Fibroblast of pulmonary artery (primary cell): Measurements from ENCODE around the gene MSI1.

Experiments used
- DNase-seq: peaks from one replicate; pipeline ENCODE4 v3.0.0-alpha.2; 2010; ENCODE audit warnings: low read depth
- H3K4me3 ChIP-seq: replicated peaks from 2 replicates; pipeline ENCODE4 v1.5.1; 2011; ENCODE audit warnings: low read depth, mild to moderate bottlenecking, control low read depth, low read length, moderate library complexity
- TF ChIP-seq, protein P1 (sequence below): IDR thresholded peaks from 2 replicates; pipeline ENCODE4 v1.5.1; 2011; ENCODE audit warnings: mild to moderate bottlenecking, control low read depth, low read length, inconsistent platforms; ENCODE audit errors: missing control alignments

The MSI1 gene

DNA sequence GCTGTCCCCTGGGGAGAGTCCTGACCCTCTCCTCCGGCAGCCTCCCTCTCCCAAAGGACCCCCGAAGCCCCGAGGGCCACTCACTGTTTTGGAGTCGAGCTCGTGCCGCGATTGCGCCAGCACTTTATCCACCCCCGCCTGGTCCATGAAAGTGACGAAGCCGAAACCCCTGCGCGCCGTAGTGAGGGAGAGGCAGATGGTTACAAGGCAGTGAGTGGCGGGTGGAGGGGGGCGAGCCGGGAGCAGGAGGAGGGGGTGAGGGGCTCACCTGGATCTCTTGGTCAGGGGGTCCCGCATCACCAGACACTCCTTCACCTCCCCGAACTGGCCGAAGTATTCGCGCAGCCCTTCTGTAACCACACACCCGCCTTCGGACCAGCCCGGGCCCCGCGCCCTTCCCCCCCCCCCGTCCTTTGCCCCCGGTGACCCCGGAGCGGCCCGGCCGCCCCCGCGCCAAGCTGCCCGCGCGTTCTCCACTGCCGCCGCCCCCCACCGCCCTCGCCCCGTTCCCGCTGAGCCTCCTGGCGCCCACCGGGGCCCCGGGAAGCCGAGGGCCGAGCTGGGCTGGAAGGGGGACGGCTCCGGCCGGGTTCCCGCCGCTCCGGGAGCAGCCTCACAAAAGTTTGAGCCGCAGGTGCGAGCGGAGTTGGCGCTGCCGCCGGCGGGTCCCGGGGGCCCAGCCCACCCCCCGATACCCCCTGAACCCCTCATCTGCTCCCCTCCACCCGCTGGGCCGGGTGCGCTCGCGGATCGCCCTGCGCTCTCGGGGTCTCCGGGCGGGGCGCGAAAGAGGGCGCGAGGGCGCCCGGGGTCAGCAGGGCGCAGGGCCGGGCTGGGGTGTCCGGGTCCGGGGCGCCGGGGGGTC, 808 bp downstream of the MSI1 start:
- TF ChIP-seq, protein P1, sequence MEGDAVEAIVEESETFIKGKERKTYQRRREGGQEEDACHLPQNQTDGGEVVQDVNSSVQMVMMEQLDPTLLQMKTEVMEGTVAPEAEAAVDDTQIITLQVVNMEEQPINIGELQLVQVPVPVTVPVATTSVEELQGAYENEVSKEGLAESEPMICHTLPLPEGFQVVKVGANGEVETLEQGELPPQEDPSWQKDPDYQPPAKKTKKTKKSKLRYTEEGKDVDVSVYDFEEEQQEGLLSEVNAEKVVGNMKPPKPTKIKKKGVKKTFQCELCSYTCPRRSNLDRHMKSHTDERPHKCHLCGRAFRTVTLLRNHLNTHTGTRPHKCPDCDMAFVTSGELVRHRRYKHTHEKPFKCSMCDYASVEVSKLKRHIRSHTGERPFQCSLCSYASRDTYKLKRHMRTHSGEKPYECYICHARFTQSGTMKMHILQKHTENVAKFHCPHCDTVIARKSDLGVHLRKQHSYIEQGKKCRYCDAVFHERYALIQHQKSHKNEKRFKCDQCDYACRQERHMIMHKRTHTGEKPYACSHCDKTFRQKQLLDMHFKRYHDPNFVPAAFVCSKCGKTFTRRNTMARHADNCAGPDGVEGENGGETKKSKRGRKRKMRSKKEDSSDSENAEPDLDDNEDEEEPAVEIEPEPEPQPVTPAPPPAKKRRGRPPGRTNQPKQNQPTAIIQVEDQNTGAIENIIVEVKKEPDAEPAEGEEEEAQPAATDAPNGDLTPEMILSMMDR: no peak
- no peak overlapping the region for H3K4me3 ChIP-seq
- no peak for DNase-seq

- no peak overlapping the region for H3K4me3 ChIP-seq
- DNase-seq: no peak
- TF ChIP-seq, protein P1: peak; percentile 35
These were observed 1.6 kb downstream of the MSI1 start for GRCh38 chr12:120367233-120367923.

GRCh38 chr12:120366845-120367232, 2.1 kb downstream of the MSI1 start:
- no peak overlapping the region for H3K4me3 ChIP-seq
- TF ChIP-seq, protein P1: no peak
- no peak for DNase-seq

DNA sequence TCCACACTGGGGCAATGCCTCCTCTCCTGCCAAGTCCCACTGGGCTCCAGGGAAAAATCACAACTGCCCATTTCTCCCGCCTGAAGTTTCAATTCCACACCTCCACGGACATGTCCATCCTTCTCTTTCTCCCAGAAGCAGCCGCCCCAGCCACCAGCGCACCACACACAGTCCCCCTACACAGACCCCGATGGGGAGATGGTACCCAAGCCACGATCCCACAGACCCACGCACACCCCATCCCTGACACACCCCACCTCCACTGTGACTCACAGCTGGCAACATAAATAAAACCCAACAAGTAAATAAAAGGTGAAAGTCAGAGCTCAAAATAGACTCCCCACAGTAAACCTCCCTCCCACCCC, 2.6 kb downstream of the MSI1 start:
- TF ChIP-seq, protein P1: no peak
- H3K4me3 ChIP-seq: no peak overlapping the region
- DNase-seq: no peak

DNA sequence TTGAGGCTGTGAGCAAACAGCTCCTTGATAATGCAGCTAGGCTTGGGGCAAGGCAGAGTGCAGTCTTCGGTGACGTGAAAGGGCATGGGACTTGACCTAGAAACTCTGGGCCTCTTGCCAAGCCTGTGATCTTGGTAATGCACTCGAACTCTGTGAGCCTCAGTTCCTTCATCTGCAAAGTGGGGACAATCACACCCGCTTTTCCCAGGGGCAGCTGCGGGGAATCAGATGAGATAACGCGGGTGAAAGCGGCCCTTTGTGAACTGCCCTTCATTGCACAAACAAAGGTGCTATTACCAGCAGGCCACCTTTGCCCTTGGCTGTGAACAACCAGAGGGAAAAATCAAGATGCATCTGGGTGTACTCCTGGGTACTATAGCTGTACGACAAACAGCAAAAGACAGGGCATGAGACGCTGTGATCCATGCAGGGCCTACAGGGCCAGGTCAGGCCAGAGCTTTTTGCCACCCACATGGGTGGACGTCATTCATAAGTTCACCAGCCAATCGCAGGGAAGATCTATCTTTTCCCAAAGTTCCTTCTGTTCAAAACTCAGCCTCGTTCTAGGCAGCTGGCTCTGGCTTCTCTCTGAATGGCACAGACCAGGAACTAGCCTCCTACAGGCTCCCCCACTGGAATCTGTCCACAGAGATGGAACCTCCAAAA, 3.2 kb downstream of the MSI1 start:
- DNase-seq: no peak
- TF ChIP-seq, protein P1: no peak
- H3K4me3 ChIP-seq: no peak overlapping the region

GRCh38 chr12:120364487-120364886, 4.5 kb downstream of the MSI1 start:
- H3K4me3 ChIP-seq: no peak overlapping the region
- TF ChIP-seq, protein P1: no peak
- DNase-seq: no peak
